ENCODE data around the gene ANO1.

ANO1 gene

DNA sequence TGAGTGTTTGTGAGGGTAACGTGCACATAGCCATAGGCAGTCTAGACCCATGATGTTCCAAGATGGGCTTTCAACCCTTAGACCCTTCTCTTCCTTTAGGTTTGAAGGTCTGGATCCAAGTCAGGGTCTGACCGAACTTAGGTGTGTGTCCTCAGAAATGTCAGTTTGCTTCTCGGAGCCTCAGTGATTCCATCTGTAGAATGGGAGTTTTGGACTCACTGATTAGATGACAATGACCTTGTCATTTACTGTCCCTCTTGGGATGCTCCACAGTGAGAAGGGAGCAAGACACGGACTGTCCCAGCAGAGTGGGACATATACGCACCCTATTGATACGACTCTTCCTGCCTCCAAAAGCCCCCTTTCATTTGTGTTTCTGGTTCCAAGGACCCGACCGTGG, 37.7 kb downstream of the ANO1 start:
- DNase-seq (ENCODE audit: low read depth in 3 of 3), result no peak

DNA sequence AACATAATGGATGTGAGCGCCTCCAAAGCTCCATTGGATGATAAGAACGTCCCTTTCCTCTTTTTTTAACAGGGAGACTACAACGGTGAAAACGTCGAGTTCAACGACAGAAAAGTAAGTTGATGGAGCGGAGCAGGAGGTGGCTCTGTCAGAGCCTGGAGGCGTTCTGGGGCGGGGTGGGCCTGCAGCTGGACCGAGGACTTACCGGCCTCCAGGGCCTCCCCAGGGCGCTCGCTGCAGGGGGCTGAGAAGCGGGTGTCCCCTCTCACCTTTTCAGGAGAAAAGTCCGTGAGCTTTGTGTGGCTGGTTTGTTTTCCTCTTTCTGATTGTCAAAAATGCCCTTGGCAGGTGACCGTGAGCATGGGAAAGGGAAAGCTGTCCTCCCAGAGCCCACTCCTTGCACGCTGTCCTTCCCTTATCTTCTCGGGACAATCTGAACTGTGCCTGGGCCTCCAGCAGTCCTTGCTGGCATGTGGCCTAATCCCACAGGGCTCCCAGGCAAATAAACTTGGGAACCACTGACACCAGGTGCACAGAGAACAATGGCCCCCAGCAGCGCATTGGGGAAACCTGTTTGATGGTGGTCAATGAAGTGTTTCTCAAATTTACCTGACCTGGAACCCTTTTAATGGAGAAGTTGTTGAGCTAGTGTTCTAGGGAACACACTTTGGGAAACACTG, 38.4 kb downstream of the ANO1 start:
- DNase-seq (ENCODE audit: low read depth in 3 of 3), result no peak

DNA sequence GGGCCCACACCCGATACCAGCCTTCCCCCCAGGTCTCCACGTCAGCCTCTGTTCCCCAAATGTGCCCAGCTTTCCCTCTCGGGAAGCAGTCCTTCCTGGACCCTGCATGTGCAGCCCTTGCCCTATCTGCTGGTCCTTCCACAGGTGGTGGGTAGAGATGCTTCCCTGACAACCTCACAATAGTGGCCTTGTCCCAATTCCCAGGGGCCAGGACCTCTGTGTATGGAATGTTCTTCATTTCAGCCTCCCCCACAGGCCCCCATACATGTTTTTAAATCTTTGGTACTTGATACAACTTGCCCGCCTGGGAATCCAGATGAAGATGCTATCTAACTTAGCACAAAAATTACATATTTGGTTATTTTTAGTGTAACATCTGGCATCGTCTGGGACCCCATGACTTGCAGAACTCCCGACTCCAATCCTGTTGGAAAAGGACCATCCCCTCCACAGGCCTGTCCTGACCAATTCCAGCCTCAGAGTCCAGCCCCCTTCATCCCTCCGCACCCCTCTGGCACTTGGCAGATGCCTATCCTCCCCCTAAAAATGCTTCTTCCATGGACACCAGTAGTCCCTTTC, 39.5 kb downstream of the ANO1 start:
- DNase-seq (ENCODE audit: low read depth in 3 of 3), result no peak

DNA sequence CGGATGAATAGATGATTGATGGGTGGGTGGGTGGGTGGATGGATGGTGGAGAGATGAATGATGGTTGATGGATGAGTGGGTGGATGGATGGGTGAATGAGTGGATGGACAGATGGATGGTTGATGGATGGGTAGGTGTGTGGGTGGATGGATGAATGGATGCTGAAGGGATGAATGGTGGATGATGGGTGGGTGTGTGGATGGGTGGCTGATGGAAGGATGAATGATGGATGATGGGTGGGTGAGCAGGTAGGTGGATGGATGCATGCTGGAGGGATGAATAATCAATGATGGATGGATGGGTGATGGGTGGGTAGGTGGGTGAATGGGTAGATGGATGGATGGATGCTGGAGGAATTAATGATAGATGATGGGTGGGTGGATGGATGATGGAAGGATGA, 40.5 kb downstream of the ANO1 start:
- DNase-seq (ENCODE audit: low read depth in 3 of 3), result no peak

DNA sequence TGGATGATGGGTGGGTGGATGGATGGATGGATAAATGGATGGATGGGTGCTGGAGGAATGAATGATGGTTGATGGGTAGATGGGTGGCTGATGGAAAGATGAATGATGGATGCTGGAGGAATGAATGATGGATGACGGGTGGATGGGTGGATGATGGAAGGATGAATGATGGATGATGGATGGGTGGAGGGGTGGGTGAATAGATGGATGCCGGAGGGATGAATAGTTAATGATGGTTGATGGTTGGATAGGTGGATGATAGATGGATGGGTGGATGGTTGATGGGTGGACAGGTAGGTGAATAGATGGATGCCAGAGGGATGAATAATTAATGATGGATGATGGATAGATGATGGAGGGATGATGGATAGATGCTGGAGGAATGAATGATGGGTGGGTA, 41.4 kb downstream of the ANO1 start:
- no peak for DNase-seq (ENCODE audit: low read depth in 3 of 3)

DNA sequence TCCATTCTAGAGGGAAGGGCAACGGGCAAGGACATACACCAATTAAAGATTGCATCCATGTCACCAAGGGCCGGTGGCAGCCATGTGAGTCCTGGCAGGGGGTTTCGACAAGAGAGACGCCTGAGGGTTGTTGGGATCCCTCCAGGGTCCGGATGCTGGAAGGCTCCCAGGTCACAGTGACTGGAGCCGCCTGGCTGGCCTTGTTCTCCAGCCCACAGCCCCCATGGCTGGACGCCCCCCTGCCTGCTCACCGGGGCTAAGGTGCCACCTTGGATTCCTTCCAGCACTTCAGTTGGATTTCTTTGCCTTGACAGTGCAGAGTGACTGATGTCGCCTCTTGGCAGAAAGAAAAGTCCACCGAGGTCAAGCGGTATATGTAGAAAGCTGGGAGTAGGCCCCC, 42.6 kb downstream of the ANO1 start:
- no peak for DNase-seq (ENCODE audit: low read depth in 3 of 3)

DNA sequence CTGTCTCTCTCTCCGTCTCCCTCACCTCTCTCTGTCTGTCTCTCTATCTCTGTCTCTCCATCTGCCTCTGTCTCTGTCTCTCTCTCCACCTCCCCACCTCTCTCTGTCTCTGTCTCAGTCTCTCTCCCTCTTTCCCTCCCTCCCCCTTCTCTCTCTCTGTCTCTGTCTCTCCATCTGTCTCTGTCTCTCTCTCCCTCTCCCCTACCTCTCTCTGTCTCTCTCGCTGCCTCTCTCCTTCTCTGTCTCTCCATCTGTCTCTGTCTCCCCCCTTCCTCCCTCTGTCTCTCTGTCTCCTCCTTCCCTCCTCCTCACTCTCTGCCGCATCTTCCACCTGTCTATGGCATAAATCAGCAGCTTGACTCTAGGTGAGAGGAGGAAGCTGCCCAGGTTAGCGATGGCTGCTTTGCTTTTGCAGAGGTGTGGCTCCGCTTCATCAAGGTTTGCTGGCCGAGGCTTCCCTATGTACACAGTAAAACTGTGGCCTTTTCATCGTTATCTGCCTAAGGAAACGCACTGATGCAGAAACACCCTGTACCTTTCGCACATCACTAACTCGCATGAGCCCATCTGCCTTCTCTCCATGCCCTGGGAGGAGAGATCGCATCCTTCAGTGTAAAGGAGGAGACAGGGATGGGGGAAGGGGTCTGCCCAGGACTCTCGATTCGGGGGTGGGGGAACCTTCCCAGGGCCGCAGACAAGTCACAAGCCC, 44.5 kb downstream of the ANO1 start:
- DNase-seq (ENCODE audit: low read depth in 3 of 3), result no peak

DNA sequence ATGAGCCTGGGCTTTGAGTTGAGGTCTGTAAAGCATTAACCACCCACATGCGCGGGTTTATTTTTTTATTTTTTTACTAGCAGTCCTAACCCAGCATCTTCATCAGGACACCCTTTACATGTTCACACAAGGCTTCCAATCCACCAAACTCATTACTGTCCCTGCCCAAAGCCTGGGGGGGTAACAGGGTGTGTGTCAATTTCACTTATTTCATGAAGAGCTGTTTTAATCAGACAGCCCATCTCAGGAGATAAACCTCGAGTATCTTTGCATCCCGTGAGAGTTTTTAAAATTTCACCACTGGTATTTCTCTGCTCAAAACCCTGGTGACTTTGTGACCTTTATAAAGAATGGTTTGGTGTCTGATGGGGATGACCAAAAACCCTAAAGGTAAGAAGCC, 45.6 kb downstream of the ANO1 start:
- no peak for DNase-seq (ENCODE audit: low read depth in 3 of 3)

DNA sequence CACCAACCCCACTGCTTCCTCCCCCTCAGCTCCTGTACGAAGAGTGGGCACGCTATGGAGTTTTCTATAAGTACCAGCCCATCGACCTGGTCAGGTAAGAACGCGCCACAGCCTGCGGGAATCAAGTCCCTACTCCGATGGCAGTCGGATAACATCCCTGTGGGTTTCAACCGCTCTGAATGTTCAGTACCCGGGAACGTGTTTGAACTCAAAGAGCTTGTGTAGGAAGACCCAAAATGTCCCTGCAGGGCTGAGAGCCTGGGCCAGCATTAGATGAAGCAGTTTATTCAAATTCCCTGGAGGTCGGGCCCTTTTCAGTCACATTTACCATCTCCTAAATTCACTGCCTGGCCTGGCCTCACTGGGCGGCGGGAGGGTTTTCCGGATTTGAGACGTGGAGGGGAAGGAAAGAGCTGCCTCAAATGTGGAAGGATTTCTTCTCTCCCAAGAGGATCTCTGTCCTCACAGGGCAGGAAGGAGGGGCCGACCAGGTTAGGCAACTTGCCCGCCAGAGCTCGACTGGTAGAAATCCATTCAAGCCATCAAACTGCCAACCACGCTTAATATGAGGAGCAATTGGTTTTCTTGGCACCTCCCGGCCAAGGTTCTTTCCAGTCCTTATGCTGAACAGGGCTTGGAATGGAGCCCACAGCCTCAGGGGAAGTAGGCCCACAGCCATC, 46.3 kb downstream of the ANO1 start:
- DNase-seq (ENCODE audit: low read depth in 3 of 3), result no peak

DNA sequence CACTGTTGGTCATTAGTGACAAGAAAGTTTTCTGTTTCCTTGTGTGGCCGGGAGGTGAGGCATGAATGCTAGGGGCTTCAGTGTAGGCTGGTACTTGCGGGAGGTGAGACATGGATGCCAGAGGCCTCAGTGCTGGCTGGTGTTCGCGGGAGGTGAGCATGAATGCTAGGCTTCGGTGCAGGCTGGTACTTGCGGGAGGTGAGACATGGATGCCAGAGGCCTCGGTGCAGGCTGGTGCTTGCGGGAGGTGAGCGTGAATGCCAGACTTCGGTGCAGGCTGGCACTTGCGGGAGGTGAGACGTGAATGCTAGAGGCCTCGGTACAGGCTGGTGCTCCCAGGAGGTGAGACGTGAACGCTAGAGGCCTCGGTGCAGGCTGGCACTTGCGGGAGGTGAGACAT, 48.4 kb downstream of the ANO1 start:
- DNase-seq (ENCODE audit: low read depth in 3 of 3), result no peak

DNA sequence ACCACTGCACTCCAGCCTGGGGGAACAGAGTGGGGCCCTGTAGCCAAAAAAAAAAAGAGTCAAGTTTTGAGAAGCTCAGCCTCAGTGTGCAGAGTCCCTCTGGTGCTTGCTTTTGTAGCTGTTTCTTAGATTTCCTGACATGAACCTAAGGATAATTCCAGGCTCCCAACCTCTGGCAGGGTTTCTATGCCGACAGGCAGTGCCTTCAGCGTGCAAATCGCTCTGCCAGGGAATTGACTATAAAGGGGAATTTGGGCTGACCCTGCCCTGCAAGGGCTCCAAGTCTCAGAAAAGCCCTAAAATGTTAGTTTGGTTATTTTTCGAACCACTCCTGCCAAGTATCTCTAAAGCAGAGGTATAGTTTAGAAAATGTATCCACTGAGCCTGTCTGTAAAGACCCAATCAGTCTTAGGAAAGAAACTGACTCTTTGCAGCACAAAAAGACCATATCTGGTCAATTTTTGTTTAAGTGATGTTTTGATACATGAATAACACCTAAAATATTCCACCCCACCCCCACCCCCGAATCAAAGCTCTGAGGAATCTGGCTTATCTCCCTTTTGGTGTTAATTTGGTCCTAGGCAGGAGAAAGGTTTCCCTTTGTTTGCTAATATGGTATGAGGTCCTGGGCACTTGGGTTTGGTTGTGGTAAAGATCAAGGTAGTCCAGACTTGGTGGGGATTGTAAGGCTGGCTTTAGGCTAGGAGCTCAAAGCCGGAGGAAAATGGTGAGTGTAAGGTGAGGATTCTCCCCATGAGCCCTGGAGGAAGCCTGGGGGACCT, 49.7 kb downstream of the ANO1 start:
- no peak for DNase-seq (ENCODE audit: low read depth in 3 of 3)

DNA sequence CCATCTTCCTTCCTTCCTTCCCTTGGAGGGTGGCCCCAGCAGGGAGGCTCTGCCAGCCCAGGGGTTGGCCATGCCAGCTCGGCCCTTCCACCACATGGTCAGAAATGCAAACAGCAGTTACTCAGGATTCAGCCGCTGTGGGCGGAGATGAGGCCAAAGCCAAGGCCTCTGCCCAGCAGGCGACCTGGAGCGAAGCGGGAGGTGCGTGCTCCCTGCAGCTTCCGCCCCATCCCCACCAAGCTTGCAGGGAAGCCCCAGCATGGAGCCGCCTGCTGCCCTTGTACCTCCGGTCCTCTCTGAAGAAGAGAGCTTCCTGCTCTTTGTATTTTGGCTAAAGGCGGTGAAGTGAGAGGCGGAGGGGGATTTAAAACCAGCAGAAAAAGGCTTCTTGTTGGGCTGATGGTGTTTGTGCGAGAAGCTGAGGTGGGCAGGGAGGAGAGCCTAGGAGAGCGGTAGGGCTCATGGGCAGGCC, 50.4 kb downstream of the ANO1 start:
- no peak for DNase-seq (ENCODE audit: low read depth in 3 of 3)

DNA sequence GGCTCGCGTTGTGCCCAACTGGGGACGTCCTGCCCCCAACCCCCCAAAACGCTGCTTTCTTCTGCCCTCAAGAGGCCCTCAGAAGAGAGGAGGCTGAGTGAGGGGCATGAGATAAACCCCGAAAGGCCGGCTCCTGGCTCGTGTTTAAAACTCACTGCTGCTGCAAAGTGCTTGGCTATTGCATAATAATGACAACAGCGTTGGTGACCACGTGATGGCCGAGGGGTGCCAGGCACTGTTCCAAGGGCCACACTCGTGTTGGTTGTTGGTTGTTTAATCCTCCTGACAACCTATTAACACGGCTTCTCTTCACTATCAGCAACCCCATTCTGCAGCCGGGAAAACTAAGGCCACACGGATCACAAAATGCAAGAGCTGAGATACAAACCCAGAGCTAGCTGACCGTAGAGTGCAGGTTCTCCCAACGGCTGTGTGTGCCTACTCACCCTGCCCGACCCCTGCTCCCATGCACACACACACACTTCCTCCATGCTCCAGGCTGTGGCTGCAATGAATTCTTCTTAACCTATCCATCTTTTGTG, 51.0 kb downstream of the ANO1 start:
- no peak for DNase-seq (ENCODE audit: low read depth in 3 of 3)

DNA sequence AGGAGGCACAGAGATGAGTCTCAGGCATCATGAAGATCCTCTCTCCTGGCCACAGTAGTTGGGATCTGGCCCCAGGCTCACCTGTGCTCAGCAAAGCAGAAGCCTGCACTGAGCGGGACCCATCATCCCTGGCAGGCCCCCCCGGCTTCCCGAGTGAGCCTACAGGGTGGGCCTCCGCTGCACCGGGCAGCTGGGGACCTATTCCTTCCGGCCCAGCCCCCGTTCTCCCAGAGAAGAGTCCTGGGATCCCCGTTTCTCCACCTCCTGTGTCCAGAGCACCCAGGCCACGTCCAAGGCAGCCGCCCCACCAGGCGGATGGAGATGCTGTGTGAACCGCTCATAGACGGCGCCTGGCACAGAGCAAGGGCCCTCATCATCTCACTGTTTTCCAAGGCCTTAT, 52.5 kb downstream of the ANO1 start:
- DNase-seq (ENCODE audit: low read depth in 3 of 3), result no peak

DNA sequence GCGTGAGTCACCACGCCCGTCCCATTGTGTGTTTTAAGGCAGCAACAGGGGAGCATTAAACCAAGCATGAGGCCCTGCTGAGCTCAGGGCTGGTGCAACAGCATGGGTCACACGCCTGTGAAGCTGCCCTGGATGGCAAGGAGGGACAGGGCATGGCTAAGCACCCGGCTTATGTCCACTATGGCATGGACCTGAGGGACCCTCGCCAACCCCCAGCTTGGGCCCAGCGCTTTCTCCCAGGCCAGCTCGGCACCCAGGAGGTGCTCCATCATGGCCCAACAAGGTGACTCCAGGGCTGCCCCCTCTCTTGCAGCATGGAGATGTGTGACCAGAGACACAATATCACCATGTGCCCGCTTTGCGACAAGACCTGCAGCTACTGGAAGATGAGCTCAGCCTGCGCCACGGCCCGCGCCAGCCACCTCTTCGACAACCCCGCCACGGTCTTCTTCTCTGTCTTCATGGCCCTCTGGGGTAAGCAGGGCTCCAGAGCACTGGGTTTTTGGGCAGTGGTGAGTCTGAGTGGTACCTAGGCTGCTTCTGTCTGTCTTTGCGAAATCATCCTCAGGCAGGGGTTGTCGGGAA, 53.6 kb downstream of the ANO1 start:
- no peak for DNase-seq (ENCODE audit: low read depth in 3 of 3)

DNA sequence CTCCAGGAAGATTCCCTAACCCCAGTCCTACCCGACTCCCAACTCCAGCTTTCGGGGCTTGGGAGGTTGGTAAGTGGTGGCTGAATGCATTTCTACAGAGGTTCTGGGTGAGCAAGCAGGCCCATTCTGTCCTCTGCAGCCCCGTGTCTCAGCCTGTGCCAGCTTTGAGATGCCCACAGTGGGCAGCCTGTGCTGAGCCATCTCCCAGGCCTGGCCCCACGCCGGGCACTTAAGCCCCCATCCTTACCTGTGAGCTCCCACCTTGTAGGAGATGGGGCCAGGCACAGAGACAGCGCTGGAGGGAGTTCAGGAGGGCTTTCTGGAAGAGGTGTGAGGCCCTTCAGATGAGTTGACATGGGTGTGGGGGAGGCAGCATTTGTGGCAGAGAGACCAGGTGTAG, 54.5 kb downstream of the ANO1 start:
- DNase-seq (ENCODE audit: low read depth in 3 of 3), result no peak

DNA sequence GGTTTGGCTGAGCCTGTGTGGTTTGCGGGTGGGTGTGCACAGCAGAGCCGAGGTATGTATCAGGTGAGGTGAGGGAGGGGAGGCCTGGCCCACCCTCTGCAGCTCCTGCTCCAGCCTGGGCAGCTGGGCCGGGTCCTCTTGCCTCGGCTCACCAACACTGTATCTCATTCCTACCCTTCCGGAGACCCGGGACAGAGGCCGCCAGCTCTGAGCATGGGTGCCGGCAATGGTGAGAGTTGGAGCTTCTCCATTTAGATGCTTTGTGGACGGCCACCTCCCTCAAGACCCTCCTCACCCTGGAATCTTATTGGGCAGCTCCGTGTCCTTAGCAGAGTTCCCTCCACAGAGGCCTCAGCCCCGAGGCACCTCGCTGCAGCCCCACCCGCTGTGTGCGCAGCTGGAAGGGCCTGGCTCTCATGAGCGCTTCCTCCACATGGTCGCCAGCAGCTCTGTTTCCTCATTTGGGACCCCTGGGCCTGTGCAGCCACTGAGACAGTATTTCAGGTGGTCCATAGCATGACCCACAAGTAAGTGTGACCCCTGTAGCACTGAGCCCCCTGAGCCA, 55.7 kb downstream of the ANO1 start:
- no peak for DNase-seq (ENCODE audit: low read depth in 3 of 3)

DNA sequence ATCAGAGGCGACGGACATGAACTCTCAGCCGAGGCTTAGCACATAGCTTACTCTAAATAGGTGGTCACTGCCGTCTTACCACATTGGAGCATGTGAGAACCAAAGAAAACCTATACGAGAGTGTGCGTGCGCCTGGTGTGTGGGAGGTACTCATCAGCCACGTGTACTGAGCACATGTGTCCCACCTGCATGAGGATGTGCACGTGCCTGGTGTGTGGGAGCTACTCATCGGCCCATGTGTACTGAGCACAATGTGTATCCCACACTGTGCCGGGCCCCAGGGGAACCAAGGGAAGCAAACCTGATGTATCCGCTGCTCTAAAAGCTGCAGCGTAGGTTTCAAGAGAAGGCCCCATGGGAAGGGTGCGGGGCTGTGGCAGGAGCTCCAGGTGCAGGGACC, 56.4 kb downstream of the ANO1 start:
- DNase-seq (ENCODE audit: low read depth in 3 of 3), result no peak

DNA sequence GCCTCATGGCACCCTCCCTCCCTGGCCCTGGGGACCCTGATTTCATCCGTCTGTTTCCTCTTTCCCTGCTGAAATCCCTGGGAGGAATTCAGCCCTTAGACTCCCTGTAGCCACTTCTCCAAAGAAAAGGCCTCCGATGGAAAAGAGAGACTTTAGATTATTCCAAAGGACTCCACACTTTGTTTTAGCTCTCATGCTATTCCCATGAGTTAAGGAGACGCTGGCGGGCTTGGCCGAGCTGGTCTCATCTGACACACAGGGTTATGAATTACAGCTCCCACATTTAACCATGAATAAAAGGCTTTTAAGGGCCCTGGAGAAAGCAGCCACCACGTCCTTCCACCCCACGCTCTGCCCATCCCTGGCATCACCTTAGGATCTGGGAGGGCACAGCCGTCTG, 57.0 kb downstream of the ANO1 start:
- no peak for DNase-seq (ENCODE audit: low read depth in 3 of 3)

DNA sequence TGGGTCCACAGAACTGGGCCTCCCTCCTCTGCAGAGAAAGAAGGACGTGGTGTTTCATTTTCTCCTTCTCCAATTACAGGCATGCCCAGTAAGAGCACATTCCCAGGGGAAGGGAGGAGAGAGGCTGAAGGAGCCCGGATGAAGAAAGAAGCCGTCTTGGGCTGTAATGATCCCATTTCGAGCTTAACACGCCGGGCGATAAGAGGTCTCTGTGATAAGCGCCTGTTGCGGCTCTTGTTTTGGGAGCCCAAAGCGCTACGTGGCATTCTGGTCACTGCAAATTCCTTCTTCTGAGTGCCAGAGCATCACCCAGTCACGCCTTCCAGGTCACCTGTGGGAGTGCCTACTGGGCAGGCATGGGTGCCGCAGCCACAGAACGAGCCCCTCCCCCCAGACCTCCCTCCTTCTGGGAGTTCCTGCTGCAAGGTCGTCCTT, 57.5 kb downstream of the ANO1 start:
- DNase-seq (ENCODE audit: low read depth in 3 of 3), result no peak

DNA sequence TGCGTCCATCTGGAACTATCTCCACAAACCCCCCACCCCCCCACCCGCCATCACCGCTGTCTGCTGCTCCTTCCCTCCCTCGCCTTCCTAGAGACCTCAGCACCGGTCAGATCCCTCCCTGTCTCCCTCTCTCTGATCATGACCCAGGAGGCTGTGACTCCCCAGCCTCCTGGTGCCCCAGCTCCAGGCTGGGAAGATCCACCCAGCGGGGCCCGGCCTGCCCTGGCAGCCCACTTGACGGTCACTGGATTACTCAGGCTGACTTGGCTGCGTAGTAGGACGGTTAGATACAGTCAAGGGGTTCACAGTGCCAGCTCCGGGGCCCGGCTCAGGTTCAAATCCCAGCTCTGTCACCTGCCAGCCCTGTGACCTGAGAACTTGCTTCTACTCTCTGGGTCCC, 59.3 kb downstream of the ANO1 start:
- DNase-seq (ENCODE audit: low read depth in 3 of 3), result no peak

Data from stimulated activated CD4-positive, alpha-beta T cell treated with anti-CD3 and anti-CD28 coated beads, TNF-alpha, amount 100 ng/mL, for 48 hours (primary cell).